Activated naive CD4-positive, alpha-beta T cell (primary cell): ENCODE results near the gene NDUFA11.

Experiments used
- DNase-seq, 4 experiments: peaks; one replicate each; lab custom pipeline; 2025; lab: John Stamatoyannopoulos, UW

Gene NDUFA11

GRCh38 chr19:5903624-5904351 is at the start of gene NDUFA11:
TSS of gene NDUFA11 (minus strand) at chr19:5903790. CDS start at chr19:5903708, 82 bp downstream.
- peak; percentile 97 to 99 (median 97) for DNase-seq

GRCh38 chr19:5953030-5953589 is 49.5 kb upstream of the NDUFA11 start:
- no peak for DNase-seq

GRCh38 chr19:5952193-5953029 is 48.8 kb upstream of the NDUFA11 start:
- no peak for DNase-seq

- no peak for DNase-seq
These were observed 47.8 kb upstream of the NDUFA11 start for GRCh38 chr19:5951338-5951861.

GRCh38 chr19:5950741-5951140 is 47.2 kb upstream of the NDUFA11 start:
- no peak for DNase-seq

GRCh38 chr19:5949792-5950305 is 46.3 kb upstream of the NDUFA11 start:
- DNase-seq: peak in 1 of 4 experiments; percentile 23

GRCh38 chr19:5948752-5949564 is 45.4 kb upstream of the NDUFA11 start:
- DNase-seq: no peak

- no peak for DNase-seq
These were observed 43.8 kb upstream of the NDUFA11 start for GRCh38 chr19:5947435-5947834.

GRCh38 chr19:5943623-5944022 is 40.0 kb upstream of the NDUFA11 start:
- no peak for DNase-seq

- no peak for DNase-seq
These were observed 39.5 kb upstream of the NDUFA11 start for GRCh38 chr19:5943045-5943444.

- no peak for DNase-seq
These were observed 38.1 kb upstream of the NDUFA11 start for GRCh38 chr19:5941673-5942072.

- DNase-seq: no peak
These were observed 36.9 kb upstream of the NDUFA11 start for GRCh38 chr19:5940260-5941208.

- no peak for DNase-seq
These were observed 34.0 kb upstream of the NDUFA11 start for GRCh38 chr19:5937550-5937949.

GRCh38 chr19:5936292-5936592 is 32.7 kb upstream of the NDUFA11 start:
- DNase-seq: no peak

- DNase-seq: no peak
These were observed 32.1 kb upstream of the NDUFA11 start for GRCh38 chr19:5935473-5936291.

GRCh38 chr19:5934774-5935472 is 31.3 kb upstream of the NDUFA11 start:
- DNase-seq: no peak

- no peak for DNase-seq
These were observed 30.4 kb upstream of the NDUFA11 start for GRCh38 chr19:5934069-5934401.

- DNase-seq: no peak
These were observed 29.9 kb upstream of the NDUFA11 start for GRCh38 chr19:5933391-5934068.
